Adrenal gland (tissue), 5 donors: Measurements from ENCODE around the gene PRXL2A.

Experiments
- CTCF ChIP-seq, 6 experiments: fragments of 450-650 bp in 4 of 6; fragments of 200-600 bp in 2 of 6; sonication (generic) in 1 of 6; IDR thresholded peaks; 1 replicate in 5 of 6; 2 replicates in 1 of 6; pipeline versions ENCODE4 v1.5.1 to v1.8.0; 2016 to 2021; ENCODE audit warnings: antibody characterized with exemption in 6 of 6, mild to moderate bottlenecking in 2 of 6, moderate library complexity in 1 of 6
- POLR2A ChIP-seq, 2 donors: fragments of 450-650 bp; IDR thresholded peaks; one replicate each; pipeline ENCODE4 v1.6.1; 2017; ENCODE audit warnings: antibody characterized with exemption in 2 of 2, mild to moderate bottlenecking in 2 of 2, moderate library complexity in 1 of 2
- donor health status: DM: no; HTN: no; CAD: no.

GRCh38 chr10:80400136-80400804 lies 8.1 kb upstream of the PRXL2A start:
- TF ChIP-seq CTCF (IDR thresholded peaks at IDR 0.05) (no peak), POLR2A (IDR thresholded peaks at IDR 0.05) (no peak)
